Keratinocyte (primary cell): ENCODE data around the gene STAM2.

Experiments used
- CTCF ChIP-seq, 3 experiments: IDR thresholded peaks in 1 of 3; conservative IDR thresholded peaks in 1 of 3; optimal IDR thresholded peaks in 1 of 3; 2 replicates in 2 of 3; 3 replicates in 1 of 3; pipeline versions ENCODE3 to v1.5.1; 2011; ENCODE audit warnings: low read length in 3 of 3, mild to moderate bottlenecking in 3 of 3, moderate library complexity in 2 of 3, control low read depth in 1 of 3, inconsistent platforms in 1 of 3; ENCODE audit not compliant: insufficient read depth in 2 of 3; ENCODE audit errors: extremely low read depth in 1 of 3
- EZH2 ChIP-seq: IDR thresholded peaks from one replicate; pipeline ENCODE4 v1.6.1; 2012; ENCODE audit warnings: inconsistent platforms, mild to moderate bottlenecking, low read length, moderate library complexity

- TF ChIP-seq CTCF (optimal IDR thresholded peaks at IDR 0.05 in 1 of 3, IDR thresholded peaks at IDR 0.05 in 1 of 3, conservative IDR thresholded peaks at IDR 0.05 in 1 of 3; ENCODE audit: extremely low read depth in 1 of 3, insufficient read depth in 2 of 3, low read length in 3 of 3) = no peak
- no peak for TF ChIP-seq EZH2
Measured at GRCh38 chr2:152162141-152162540, 13.4 kb downstream of the STAM2 start.
